ENCODE measurements around the gene ERF. TPM values are rescaled to one million over a fixed set of nuclear protein-coding genes. Genes with fewer than 3 reads are reported as not detected.

Gene ERF
- total and polyA plus RNA-seq, 2 of the 4 experiments (the other 2 are of a cell fraction) = 5.2 to 32.4 TPM

DNA sequence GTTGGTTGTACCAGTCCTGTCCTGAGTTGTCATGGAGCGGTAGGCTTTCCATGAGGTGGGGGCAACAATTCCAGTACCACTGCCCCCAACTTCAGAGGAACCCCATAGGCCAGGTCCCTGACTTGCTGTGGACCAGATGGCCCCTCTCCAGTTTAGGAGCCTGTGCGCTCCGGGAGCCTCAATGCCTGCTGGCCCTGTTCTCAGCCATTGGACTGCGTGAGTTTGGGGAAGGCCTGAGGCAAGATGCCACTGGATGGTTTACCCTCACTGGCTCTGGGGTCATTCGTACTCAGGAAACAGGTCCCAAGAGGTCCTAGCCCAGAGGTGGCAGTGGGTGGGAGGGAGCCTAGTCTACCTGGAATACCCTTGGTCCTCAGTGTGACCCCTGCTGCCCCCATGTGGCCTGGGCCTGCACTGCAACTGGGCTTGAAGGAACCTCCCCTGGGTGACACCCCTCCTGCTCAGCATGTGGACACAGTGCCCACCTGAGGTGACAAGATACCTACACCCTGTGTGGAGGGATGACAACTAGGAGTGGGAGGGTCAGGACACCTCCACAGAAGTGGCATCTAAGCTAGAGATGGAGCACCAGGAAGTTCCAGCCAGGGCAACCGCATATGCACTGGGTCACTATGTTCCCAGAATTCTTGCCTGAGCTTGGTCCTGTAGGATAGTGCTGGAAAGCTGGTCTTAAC is 41.0 kb upstream of the ERF start:
- Histone ChIP-seq H4K91ac (ENCODE audit: insufficient read depth, low read depth, low read length) (no peak overlapping the region), H2AK9ac (replicated peaks; ENCODE audit: low read depth, low read length, poor library complexity) (peak overlapping the region; percentile 66), H3K27me3 (ENCODE audit: control insufficient read depth, insufficient read depth, low read length) (no peaks in the 10 kb centered on the region), H3K4me3 (ENCODE audit: insufficient read depth, low read depth, low read length) (no peak overlapping the region), H3K9me3 (ENCODE audit: control insufficient read depth, insufficient read depth, low read length) (no peaks in the 10 kb centered on the region), H4K5ac (ENCODE audit: low read depth, low read length) (no peak overlapping the region), H3K36me3 (ENCODE audit: control insufficient read depth, insufficient read depth, low read length) (peaks cover 49% of the 10 kb centered on the region), H2BK20ac (ENCODE audit: low read depth, low read length) (no peak overlapping the region), H3K9me1 (ENCODE audit: insufficient read depth, low read length) (0 out of 2 replicates have a peak, but pooled peaks cover 3% of the 10 kb centered on the region), H3K4ac (ENCODE audit: low read depth, low read length) (no peak overlapping the region), H3K18ac (ENCODE audit: low read depth, low read length) (no peak overlapping the region), H2BK5ac (ENCODE audit: low read depth, low read length, poor library complexity, severe bottlenecking) (no peak overlapping the region), H2BK120ac (ENCODE audit: low read depth, low read length) (no peak overlapping the region), H3K27ac (ENCODE audit: insufficient read depth, low read length) (no peak overlapping the region), H3K9ac (ENCODE audit: low read depth, low read length) (no peak overlapping the region), H2BK15ac (ENCODE audit: low read depth, low read length) (no peak overlapping the region), H3K23ac (ENCODE audit: low read depth, low read length) (no peak overlapping the region), H2AFZ (replicated peaks; ENCODE audit: low read length, poor library complexity) (peak overlapping the region; percentile 3), H3K14ac (replicated peaks; ENCODE audit: low read depth, low read length) (no peak overlapping the region), H2AK5ac (ENCODE audit: low read depth, low read length) (0 out of 2 replicates have a peak overlapping the region, but pooled peaks have one; percentile 83), H4K8ac (ENCODE audit: low read depth in 2 of 2, low read length in 2 of 2) (no peak overlapping the region), H3K4me2 (ENCODE audit: low read depth, low read length) (no peak overlapping the region), H3K79me1 (ENCODE audit: low read depth in 1 of 2, low read length in 2 of 2) (peaks cover 3 to 10% of the 10 kb centered on the region in 2 experiments; a peak in 3 of 4 replicates), H3K56ac (ENCODE audit: extremely low read depth, insufficient read depth, low read length) (no peak overlapping the region), H3K4me1 (ENCODE audit: control insufficient read depth, insufficient read depth, low read length) (no peaks in the 10 kb centered on the region), H4K20me1 (ENCODE audit: insufficient read depth, low read length) (peaks cover 10% of the 10 kb centered on the region)
- in situ Hi-C loops (cut with MboI; ENCODE audit: low sequenced_read_pairs) = no loop called here
- peak; percentile 41 for DNase-seq
- intact Hi-C loops (cut with micrococcal nuclease) = loop anchor here (1.0 to 5.0 kb wide), 2 partner anchors 50 to 164 kb away; partner anchors contain the start of gene POU2F2
- ATAC-seq (ENCODE audit: low read depth) = peak; percentile 96
- TF ChIP-seq, protein P1, sequence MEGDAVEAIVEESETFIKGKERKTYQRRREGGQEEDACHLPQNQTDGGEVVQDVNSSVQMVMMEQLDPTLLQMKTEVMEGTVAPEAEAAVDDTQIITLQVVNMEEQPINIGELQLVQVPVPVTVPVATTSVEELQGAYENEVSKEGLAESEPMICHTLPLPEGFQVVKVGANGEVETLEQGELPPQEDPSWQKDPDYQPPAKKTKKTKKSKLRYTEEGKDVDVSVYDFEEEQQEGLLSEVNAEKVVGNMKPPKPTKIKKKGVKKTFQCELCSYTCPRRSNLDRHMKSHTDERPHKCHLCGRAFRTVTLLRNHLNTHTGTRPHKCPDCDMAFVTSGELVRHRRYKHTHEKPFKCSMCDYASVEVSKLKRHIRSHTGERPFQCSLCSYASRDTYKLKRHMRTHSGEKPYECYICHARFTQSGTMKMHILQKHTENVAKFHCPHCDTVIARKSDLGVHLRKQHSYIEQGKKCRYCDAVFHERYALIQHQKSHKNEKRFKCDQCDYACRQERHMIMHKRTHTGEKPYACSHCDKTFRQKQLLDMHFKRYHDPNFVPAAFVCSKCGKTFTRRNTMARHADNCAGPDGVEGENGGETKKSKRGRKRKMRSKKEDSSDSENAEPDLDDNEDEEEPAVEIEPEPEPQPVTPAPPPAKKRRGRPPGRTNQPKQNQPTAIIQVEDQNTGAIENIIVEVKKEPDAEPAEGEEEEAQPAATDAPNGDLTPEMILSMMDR (conservative IDR thresholded peaks at IDR 0.05; ENCODE audit: low read depth, low read length) = peak; percentile 80
- peak; percentile 47; the same call in 1 of the 2 replicates for TF ChIP-seq MAZ (IDR thresholded peaks at IDR 0.05; ENCODE audit: borderline replicate concordance, low read depth, low read length)
- no peak for TF ChIP-seq MXI1 (IDR thresholded peaks at IDR 0.05; ENCODE audit: borderline replicate concordance, low read depth, low read length)
- TF ChIP-seq CHD1 (IDR thresholded peaks at IDR 0.05; ENCODE audit: low read depth, low read length) = no peak
- TF ChIP-seq SMC3 (IDR thresholded peaks at IDR 0.05; ENCODE audit: low read depth, low read length) = peak; percentile 71
- TF ChIP-seq RAD21 (IDR thresholded peaks at IDR 0.05; ENCODE audit: low read length) = peak; percentile 75
- TF ChIP-seq MAFK (IDR thresholded peaks at IDR 0.05; ENCODE audit: low read depth, low read length) = no peak
- TF ChIP-seq RFX5 (IDR thresholded peaks at IDR 0.05; ENCODE audit: low read depth, low read length) = no peak
- WGBS, 2 experiments (ENCODE audit: extremely low coverage in 2 of 2, insufficient read length in 1 of 2) = 100% methylated on average over 4 of the region's 6 CpGs; no CpG with 5 or more reads in 1 of the 2 experiments
- BruUV-seq (replicated peaks) = no TSS peak
- ChIA-PET POLR2A (ENCODE audit: unreplicated experiment) (interaction anchor here (0.9 kb wide), 1 partner anchor 50 kb away, joined by 3 read pairs; no protein-coding TSS in a partner anchor), CTCF (interaction anchor here (0.6 to 1.1 kb wide), 5 partner anchors 16 to 460 kb away, joined by 3 to 5 read pairs (median 3); partner anchors contain the start of gene POU2F2)
- dilution Hi-C loops (cut with HindIII; ENCODE audit: low sequenced_read_pairs, unreplicated experiment) = no loop called here
